SK-N-DZ (cell line): ENCODE measurements around the gene LMF1.
A peak's percentile ranks its signal among the peaks of the same experiment; 100 is the strongest.
"Not testable (repeated sequence)": the region's sequence is repeated elsewhere in the genome, so short reads cannot be mapped to it uniquely, and the experiment has no call there.

Experiments
- DNase-seq: peaks from one replicate; pipeline ENCODE4 v3.0.0-alpha.2; 2015; ENCODE audit warnings: low spot score

The LMF1 gene

DNA sequence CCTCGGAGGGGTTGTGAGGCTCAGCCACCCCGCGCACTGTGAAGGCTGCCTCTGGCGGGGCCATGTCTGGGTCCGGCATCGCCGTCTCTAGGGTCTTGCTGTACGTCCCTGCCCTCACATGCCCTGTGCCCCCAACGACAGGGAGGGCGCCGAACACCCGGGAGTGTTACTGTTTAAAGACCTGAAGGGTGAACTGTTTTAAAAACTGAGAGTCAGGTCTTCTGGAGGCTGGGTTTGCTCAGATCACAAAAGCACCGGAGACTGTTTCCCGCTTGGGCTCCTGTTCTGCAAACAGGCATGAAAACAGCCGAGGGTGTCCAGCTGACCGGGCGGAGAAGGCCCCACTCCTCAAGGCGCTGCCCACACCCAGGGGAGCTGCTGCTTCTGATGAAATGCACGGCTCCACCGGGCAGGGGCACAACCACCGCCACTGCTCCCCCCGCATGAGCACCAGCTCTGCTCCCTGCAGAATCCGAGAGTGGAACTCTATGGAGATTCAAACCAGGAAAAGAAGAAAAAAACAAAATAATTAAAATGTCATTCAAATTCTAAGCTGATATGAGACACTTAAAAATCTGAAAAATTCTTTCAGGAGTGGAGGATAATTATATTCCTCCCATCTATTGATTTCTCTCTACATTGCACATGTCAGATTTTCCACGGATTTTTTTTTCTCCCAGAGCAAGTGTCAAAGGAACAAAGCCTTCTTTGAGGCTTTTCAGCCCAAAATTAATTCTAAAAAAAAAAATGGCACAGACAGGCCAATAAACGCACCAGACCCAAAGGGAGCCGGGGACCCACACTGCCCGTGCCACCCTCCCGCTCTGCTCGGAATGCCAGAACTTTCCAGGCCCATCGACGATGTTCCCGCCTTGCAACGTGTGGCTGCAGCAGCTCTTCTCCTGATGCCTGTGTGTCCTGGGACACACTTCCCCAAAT is 74.3 kb downstream of the LMF1 start:
- no peak for DNase-seq

DNA sequence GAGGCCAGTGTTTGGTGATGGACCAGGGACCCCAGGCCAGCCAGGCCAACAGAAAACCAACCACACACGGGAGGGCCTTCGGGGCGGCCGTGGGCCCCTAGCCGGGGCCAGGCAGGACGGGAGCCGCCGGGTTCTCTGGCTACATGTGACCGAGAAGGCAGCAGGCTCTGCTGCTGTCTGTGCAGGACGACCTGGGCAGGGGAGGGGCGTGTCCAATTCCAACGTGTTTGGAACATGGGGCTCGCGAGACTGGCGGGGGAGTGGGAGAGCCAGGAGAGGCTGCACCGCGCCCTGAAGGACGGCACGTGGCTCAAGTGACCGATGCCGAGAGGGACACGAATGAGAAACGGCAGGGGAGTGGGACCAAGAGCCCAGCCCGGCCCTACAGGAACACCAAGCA is 75.4 kb downstream of the LMF1 start:
- DNase-seq, result no peak

DNA sequence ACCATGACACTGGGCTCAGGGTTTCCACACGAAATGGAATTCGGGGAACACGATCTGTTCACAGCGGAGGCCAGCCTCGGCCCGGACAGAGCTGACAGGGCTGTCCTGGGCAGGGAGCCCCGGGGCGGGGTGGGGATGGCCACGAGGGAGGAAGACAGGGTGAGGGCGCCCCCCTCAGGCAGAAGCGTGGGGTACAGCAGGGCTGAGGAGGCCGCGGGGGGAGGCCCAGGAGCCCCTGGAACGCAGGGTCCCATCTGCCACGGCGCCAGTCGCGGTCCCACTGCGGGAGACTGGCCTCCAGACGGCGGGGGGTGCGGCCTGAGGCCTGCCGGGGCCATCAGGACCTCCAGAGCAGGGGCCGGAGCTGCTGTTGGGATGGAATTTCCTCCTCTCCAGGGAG is 75.9 kb downstream of the LMF1 start:
- DNase-seq, result no peak

DNA sequence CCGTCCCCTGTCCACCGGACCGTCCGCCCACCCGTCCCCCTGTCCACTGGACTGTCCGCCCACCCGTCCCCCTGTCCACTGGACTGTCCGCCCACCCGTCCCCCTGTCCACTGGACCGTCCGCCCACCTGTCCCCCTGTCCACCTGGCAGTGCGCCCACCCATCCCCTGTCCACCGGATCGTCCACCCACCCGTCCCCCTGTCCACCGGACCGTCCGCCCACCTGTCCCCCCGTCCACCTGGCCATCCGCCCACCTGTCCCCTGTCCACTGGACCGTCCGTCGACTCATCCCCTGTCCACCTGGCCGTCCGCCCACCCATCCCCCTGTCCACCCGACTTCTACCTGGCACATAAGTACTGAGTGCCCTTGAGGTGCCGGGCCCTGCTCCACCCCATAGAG is 76.6 kb downstream of the LMF1 start:
- DNase-seq, result no peak

DNA sequence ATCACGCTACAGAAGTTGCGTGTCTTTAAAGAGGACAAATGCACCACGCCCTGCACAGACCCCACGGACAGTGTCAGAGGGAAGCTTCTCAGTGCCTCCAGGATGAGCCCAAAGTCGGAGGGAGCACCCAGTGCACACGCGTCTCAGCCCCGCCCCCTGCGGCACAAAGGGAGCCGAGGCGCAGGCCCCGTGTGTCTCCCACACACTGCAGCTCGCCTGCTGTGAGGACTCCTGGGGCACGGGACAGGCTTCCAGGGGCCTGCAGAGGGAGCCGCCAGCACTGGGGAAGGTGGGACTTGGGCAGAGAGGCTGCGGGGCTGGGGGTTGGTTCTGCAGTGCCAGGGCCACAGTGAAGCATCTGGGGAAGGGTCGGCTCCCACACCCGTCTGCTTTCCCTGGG is 77.4 kb downstream of the LMF1 start:
- DNase-seq, result peak; percentile 54

DNA sequence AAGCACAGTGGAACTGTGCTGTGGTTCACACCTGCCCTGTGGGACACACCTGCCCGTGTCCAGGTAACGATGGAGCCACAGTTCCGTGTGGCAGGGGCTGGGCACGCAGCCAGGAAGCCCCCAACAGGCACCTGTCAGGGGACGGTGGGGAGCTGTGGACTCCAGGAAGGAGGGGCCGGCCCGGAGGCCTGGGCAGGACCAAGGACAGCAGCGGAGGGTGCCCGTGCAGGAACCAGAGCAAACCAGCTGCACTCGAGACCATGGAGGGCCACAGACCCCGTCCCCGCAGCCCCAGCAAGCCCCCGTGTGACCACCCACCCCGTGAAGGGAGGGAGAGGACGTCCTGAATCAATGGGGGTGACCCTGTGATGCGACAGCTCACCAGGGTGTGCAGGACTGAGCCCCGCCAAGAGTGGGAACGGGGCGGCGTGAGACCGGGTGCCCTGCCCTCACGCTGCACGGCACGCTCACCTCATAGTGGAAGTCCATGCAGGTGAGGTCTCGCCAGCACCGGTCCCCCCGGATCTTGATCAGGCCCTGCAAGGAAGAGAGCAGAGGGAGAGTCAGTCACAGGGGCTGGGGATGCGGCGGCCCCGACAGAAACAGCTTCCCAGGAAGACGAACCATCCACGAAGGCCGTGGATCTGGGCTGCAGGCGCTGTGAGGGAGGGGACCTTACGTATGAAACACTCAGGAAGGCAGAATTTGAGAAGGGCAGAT is 78.1 kb downstream of the LMF1 start:
- no peak for DNase-seq

DNA sequence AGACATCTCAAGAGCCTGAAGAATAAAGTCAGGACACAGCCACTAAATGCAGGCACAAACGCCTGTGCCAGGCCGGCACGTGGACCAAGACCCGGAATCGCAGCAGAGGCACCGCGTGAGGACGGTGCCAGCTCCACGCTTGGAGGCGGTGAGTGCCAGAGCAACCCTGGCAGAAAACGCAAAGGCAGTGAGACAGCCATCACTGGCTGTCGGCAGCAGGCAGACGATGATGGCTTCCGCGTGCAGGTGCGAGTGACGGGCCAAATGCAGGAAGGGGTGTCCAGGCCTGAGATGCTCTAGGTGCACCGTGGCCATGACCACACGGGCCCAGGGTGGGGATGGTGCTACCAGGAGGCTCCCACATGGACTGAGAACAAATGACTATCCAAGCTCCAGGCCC is 78.8 kb downstream of the LMF1 start:
- DNase-seq, result no peak

DNA sequence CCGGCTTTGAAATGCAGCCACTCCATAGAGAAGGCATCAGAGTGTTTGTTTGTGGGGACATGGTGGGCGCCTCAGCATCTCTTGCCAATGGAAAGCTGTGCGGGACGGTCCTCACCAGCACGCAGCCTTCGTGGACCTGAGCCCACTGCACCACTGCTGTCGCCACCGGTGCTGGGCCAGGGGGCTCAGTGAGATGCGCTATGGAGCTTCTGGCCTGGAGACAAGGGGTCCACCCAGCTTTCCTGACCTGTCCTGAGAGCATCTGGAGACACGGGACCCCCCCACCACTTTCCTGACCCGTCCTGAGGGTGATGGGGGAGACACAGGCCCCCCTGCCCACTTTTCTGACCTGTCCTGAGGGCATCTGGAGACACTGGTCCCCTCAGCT is 79.4 kb downstream of the LMF1 start:
- no peak for DNase-seq

DNA sequence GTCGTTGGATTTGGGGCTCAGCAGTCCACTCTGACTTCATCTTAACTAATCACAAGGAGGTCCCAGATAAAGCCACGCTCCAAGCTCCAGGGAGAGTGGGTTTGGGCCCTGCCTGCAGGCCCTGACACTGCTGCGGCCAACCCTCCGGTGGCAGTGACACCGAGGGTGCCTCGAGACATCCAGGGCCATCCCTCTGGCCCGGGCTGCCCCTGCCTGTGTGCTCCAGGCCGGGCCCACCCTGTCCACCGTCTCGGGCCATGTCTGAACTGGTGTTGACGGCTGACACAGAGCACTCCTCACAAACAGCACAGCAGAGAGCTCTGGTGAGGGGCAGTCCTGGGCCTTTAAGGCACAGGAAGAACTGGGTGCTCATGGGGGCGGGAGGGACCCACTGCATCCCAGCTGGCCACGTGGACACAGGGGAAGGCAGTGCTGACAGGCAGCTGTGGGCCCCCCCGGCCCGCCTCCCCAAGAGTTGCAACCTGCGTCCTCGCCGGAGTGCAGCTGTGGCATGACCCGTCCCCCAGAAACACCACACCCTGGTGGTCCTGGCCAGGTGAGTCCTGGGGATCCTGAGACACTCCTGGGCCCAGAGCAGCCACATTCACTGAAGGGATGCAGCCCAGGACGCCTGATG is 80.0 kb downstream of the LMF1 start:
- DNase-seq, result no peak

DNA sequence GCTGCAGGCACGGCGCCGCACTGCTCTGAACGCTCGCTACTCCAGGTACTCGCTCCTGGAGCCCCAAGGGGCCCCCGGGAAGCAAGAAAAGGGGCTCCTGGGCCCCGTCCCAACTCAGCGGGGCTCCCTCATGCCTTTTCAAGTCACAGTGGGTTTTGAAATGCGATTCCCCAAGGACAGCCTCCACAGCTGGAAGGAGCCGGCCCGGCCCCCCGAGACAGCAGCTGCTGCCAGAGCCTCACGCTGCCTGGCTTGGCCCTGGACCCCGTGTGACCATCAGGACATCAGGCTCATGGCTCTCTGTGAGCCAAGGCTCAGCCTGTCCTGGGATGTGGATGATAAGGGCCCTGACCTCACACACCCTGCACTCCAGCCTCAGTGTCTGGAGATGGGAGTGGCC is 80.6 kb downstream of the LMF1 start:
- no peak for DNase-seq

DNA sequence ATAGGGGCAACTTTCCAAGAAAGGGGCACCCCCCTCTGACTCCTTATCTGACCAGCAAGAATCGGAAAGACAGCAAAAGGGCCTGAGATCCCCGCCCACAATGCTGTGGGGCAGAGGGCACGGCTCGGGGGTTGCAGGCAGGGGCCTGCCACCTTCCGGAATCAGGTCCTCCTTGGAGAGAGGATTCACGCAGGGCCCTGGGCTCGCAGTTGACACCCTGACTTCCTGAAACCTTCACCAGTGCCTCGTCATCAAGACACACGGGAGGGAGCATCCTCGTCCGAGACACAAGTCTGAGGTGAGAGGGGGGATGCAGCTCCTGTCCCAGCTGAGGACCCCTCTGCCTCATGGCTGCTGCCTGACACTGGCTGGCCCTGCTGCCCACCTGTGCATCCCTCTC is 81.2 kb downstream of the LMF1 start:
- no peak for DNase-seq

DNA sequence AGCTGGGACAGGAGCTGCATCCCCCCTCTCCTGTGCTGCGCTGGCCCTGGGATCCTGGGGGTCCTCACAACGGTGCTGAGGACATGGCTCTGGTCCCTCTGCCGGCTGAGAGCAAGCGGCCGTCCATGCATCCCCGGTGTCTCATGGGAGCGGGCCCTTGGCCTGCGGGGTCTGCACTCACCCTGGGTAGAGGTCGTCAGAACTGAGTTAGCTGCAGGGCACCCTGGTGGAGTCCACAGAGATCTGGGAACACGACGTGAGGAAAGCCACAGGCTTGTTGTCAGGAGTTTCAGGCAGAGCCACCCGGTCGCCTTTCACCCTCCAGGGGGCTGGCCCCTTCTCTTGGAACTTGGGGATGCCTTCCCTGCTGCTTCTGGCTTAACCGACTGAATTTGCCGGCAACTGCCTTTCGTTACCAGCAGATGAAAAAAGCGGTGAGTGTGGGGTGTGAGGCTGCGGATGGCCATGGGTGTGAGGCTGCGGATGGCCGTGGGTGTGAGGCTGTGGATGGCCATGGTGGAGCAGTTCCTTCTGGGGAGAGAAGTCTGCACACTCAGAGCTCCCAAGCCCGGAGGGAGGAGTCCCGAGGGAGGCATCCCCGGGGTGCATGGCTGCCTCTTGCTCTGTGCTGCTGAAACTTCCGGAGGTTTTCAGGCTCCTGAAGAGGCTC is 81.7 kb downstream of the LMF1 start:
- no peak for DNase-seq

DNA sequence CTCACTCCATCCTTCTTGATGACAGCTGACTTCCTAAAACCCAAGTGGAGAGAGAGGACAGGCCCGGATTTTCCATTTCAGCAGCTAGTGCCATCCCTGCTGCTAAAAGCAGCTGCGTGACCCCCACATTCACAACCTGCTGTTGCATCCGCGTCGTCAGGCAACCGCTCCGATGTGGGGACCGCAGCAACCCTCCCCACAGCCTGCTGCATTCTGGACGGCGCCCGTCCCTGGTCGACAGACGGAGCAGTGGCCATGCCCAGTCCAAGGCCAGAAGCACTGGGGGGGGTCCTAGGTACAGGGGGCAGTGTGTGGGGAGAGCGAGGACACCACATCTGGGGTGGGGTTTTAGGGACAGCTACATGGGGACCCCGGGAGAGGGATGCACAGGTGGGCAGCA is 82.3 kb downstream of the LMF1 start:
- not testable (repeated sequence) for DNase-seq

DNA sequence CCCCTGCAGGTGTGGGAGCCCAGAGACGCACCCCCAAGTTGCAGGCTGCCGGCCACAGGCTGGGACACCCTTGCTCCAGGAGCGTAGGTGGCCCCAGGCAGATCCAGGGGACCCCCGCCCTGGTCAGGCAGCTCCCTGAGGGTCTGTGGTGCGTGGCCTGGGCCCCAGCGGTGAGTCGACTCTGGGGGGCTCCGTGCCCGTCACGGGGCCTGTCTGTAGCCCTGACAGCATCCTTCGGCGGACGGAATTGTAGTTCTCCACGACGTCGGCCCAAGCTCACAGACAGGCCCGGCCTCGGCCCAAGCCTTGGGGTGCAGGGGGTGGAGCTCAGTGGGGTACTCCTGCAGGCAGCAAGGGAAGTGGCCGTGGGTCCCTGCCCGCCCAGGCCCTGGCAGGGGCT is 82.9 kb downstream of the LMF1 start:
- DNase-seq, result no peak

DNA sequence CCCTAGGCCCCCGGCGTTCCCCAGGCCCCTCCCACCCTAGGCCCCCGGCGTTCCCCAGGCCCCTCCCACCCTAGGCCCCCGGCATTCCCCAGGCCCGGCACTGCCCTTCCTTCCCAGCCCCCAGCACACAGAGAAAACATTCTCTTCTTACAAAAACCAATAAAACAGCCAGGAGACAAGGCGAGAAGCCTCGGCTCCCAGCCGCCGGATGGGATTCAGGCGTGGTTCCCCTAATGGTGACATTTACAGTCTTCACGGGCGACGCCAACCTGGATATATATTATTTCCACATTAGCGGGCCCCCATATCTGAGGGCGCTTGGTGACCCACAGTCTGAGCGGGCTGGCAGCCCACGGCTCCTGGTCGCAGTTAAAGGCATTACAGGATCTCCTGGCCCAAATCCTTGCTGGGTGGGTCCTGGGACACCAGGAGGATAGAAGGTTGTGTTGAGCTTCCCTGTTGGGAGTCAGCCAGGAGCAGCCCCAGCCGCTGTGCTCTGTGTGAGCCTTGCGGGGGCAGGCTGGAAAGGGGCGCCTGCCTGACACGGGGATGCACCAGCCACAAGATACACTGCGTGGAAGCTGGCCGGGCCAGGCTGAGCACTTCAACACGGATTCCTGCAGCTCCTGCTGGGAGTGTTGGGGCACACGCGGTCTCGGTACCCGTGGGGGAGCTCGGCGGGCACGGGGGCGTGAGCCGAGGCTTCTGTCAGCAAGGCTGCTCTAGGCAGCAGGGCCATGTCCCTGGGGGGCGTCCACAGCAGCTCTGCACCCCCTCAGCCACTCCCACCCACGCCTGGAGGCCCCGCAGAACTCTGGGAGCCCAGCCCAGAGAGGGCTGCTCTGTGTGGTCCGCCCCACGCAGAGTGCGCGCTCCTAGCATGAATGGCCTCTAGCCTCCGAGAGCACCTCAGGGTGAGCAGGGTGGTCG is 83.7 kb downstream of the LMF1 start:
- no peak for DNase-seq

DNA sequence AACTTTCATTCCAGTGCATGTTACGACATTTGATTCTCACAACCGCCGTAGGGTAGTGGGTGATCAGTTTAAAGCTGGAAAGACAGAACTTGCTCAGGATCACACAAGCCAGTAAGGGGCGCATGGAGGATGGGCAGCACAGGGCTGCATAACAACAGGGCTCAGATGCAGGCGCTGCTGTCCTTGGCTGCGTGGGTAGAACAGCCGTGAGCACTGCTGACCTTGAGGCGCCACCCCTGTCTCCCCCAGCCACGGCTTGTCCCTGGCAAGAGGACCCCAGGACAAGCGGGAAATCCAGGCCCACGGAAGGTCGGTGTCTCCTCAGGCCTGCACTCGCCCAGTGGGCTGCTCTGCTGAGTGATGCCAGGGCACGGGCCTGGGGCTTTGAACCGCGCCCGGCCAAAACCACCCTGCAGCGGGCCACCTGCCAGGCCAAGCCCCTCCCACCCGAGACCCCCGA is 84.7 kb downstream of the LMF1 start:
- DNase-seq, result peak; percentile 55

DNA sequence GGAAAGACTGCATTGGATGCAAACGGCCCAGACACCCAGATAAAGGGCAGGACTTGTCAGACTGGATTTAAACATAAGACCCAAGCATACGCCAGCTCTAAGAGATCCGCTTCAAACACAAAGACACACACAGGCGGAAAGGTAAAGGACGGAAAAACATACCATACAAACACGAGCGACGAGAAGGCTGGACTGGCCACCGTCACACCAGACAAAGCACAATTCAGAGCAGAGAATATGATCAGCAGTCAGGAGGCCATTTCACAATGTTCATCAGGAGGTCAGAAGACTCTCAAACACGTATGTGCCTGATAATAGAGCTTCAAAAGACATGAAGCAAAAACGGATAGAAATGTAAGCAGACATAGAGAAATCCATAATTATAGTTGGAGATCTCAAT is 85.4 kb downstream of the LMF1 start:
- DNase-seq, result no peak

DNA sequence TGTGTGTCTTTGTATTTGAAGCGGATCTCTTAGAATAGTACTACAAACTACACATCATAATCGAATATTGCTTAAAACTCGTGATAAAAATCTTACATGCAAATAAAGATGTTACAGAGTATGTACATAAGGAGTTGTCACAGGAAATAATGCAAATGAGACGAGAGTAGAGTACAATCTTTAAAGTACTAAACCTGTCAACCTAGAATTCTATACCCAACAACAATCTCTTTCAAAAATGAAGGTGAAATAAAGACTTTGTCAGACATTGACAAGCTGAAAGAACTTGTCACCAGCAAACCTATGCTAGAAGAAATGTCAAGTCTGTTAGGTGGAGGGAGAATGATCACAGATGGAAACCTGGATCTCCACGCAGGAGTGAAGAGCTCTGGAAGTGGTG is 86.6 kb downstream of the LMF1 start:
- no peak for DNase-seq

DNA sequence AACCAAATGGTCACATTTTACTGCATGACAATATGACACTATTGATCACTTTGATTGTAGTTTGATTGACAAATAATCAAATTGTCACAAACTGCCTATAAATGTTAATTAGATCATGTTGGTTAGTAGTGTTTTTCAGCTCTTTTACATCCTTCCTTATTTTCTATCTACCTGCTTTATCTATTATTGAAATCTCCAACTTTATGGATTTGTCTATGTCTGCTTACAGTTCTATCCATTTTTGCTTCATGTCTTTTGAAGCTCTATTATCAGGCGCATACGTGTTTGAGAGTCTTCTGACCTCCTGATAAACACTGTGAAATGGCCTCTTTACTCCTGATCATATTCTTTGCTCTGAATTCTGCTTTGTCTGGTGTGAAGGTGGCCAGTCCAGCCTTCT is 87.0 kb downstream of the LMF1 start:
- DNase-seq, result no peak

DNA sequence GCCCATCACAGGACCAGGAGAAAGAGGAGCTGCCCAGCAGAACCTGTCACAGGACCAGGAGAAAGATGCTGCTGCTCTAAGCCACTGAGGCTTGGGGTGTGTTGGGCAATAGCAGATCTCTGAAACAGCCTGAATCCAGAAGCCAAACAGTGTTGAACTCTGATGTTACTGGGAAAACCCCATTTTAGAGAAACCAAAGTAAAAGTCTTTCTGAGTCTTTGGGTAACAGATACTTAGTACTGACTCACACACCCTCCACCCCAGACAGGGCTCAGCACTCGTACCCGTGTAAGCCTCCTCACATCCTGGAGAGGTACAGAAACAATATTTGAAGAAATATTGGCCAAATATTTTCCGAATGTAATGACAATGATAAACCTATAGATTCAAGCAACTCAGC is 87.4 kb downstream of the LMF1 start:
- DNase-seq, result no peak

DNA sequence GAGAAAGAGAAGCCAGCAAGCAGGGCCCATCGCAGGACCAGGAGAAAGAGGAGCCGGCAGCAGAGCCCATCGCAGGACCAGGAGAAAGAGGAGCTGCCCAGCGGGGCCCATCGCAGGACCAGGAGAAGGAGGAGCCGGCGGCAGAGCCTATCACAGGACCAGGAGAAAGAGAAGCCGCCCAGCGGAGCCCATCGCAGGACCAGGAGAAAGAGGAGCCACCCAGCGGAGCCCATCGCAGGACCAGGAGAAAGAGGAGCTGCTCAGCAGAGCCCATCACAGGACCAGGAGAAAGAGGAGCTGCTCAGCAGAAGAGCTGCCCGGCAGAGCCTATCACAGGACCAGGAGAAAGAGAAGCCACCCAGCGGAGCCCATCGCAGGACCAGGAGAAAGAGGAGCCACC is 88.1 kb downstream of the LMF1 start:
- DNase-seq, result not testable (repeated sequence)
